ENCODE data around the gene PRSS56.

Gene PRSS56

GRCh38 chr2:232486558-232487384 lies 33.4 kb upstream of the PRSS56 start:
- DNase-seq (ENCODE audit: low read depth in 4 of 4, low spot score in 1 of 4), result no peak

- no peak for DNase-seq (ENCODE audit: low read depth in 4 of 4, low spot score in 1 of 4)
These were observed 32.6 kb upstream of the PRSS56 start, which contains the start of gene ECEL1 for GRCh38 chr2:232487385-232488096. Gene ECEL1 (minus strand): TSS chr2:232487834. CDS start chr2:232486653, 1,181 bp downstream.

- DNase-seq (ENCODE audit: low read depth in 4 of 4, low spot score in 1 of 4), result no peak
These were observed 32.0 kb upstream of the PRSS56 start for GRCh38 chr2:232488097-232488711.

GRCh38 chr2:232488721-232489300 lies 31.4 kb upstream of the PRSS56 start:
- no peak for DNase-seq (ENCODE audit: low read depth in 4 of 4, low spot score in 1 of 4)

GRCh38 chr2:232489516-232490220 lies 30.5 kb upstream of the PRSS56 start:
- DNase-seq (ENCODE audit: low read depth in 4 of 4, low spot score in 1 of 4), result no peak

GRCh38 chr2:232490221-232491138 lies 29.7 kb upstream of the PRSS56 start:
- DNase-seq (ENCODE audit: low read depth in 4 of 4, low spot score in 1 of 4), result no peak

GRCh38 chr2:232491139-232491780 lies 28.9 kb upstream of the PRSS56 start:
- no peak for DNase-seq (ENCODE audit: low read depth in 4 of 4, low spot score in 1 of 4)

GRCh38 chr2:232492236-232492848 lies 27.8 kb upstream of the PRSS56 start:
- no peak for DNase-seq (ENCODE audit: low read depth in 4 of 4, low spot score in 1 of 4)

GRCh38 chr2:232492963-232493700 lies 27.1 kb upstream of the PRSS56 start:
- DNase-seq (ENCODE audit: low read depth in 4 of 4, low spot score in 1 of 4), result no peak

- no peak for DNase-seq (ENCODE audit: low read depth in 4 of 4, low spot score in 1 of 4)
These were observed 26.3 kb upstream of the PRSS56 start for GRCh38 chr2:232493701-232494474.

- DNase-seq (ENCODE audit: low read depth in 4 of 4, low spot score in 1 of 4), result no peak
These were observed 25.6 kb upstream of the PRSS56 start for GRCh38 chr2:232494542-232494941.

GRCh38 chr2:232495292-232495691 lies 24.9 kb upstream of the PRSS56 start:
- no peak for DNase-seq (ENCODE audit: low read depth in 4 of 4, low spot score in 1 of 4)

- DNase-seq (ENCODE audit: low read depth in 4 of 4, low spot score in 1 of 4), result no peak
These were observed 23.5 kb upstream of the PRSS56 start for GRCh38 chr2:232496501-232497270.

GRCh38 chr2:232497348-232497747 lies 22.8 kb upstream of the PRSS56 start:
- DNase-seq (ENCODE audit: low read depth in 4 of 4, low spot score in 1 of 4), result no peak

- DNase-seq (ENCODE audit: low read depth in 4 of 4, low spot score in 1 of 4), result no peak
These were observed 21.7 kb upstream of the PRSS56 start for GRCh38 chr2:232498452-232498851.

GRCh38 chr2:232501331-232501771 lies 18.8 kb upstream of the PRSS56 start:
- no peak for DNase-seq (ENCODE audit: low read depth in 4 of 4, low spot score in 1 of 4)

Measured in stimulated activated CD4-positive, alpha-beta T cell treated with anti-CD3 and anti-CD28 coated beads, Interleukin-1b, Interleukin-23, amount 100 ng/mL, for 24 hours (primary cell).